Measurements from ENCODE around the gene STX19. TPM values are rescaled to one million over a fixed set of nuclear protein-coding genes. Genes with fewer than 3 reads are reported as not detected.

The STX19 gene
- total RNA-seq, 6 experiments from 2014 or later, result not detected

DNA sequence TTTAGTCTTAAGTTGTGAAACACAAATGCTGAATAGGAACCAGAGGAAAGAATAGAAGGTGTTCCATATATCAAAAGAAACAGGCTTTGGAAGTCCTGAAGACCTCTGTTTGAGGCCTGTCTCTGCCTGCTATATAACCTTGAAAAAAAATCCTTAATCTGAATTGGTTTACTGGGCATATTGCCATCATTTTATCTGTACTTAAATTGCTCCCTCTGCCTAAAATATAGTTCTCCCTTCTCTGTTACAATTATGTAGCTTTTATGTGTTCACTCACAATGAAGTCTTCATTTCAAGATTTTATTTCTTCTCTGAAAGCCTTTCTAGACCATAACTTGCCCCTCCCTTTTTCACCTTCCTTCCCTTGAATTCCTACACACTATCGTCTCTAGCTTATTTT lies 27.2 kb downstream of the STX19 start:
- TF ChIP-seq POLR2A (IDR thresholded peaks at IDR 0.05), result no peak
- TF ChIP-seq, protein P1, sequence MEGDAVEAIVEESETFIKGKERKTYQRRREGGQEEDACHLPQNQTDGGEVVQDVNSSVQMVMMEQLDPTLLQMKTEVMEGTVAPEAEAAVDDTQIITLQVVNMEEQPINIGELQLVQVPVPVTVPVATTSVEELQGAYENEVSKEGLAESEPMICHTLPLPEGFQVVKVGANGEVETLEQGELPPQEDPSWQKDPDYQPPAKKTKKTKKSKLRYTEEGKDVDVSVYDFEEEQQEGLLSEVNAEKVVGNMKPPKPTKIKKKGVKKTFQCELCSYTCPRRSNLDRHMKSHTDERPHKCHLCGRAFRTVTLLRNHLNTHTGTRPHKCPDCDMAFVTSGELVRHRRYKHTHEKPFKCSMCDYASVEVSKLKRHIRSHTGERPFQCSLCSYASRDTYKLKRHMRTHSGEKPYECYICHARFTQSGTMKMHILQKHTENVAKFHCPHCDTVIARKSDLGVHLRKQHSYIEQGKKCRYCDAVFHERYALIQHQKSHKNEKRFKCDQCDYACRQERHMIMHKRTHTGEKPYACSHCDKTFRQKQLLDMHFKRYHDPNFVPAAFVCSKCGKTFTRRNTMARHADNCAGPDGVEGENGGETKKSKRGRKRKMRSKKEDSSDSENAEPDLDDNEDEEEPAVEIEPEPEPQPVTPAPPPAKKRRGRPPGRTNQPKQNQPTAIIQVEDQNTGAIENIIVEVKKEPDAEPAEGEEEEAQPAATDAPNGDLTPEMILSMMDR (IDR thresholded peaks at IDR 0.05), result no peak
- no peaks in the 10 kb centered on the region for H3K36me3 ChIP-seq
- H3K9me3 ChIP-seq, result no peaks in the 10 kb centered on the region
- 67% methylated on average over 1 of the region's 1 CpG for WGBS (ENCODE audit: insufficient coverage, low coverage, low lambda C conversion rate, missing lambda C conversion rate)
- no peak for ATAC-seq
- DNase-seq, result no peak
- intact Hi-C loops (cut with DNase I), result loop anchor here in 1 of 2 donors (10.0 kb wide), 1 partner anchor 64 kb away; the partner anchor contains the start of genes DHFR2 and NSUN3
- H3K27me3 ChIP-seq, result no peaks in the 10 kb centered on the region
- no peak overlapping the region for H3K4me3 ChIP-seq
- no peaks in the 10 kb centered on the region for H3K4me1 ChIP-seq
- H3K27ac ChIP-seq, result no peak overlapping the region

DNA sequence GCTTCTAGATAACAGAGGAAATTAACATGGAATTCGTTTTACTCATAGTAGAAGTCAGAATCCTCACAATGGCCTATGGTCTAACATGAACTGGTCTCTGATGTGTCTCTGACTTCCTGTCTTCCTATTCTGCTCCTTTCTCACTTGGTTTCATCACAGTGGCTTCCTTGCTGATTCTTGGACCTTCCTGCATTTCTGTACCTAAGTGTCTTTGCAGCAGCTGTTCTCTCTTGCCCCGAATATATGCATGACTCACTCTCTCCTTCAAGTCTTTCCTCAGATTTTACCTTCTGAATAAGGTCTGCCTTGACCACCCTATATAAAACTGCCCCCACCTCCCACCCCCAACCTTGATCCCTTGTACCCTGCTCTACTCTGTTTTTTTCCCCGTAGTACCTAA lies 34.3 kb downstream of the STX19 start:
- WGBS (ENCODE audit: insufficient coverage, low coverage, low lambda C conversion rate, missing lambda C conversion rate), result 66% methylated on average over 3 of the region's 3 CpGs
- Histone ChIP-seq H3K27ac (no peak overlapping the region), H3K9me3 (no peaks in the 10 kb centered on the region), H3K36me3 (no peaks in the 10 kb centered on the region), H3K4me3 (no peak overlapping the region), H3K27me3 (no peaks in the 10 kb centered on the region), H3K4me1 (no peaks in the 10 kb centered on the region)
- DNase-seq (no peak), ATAC-seq (no peak)
- no peak for TF ChIP-seq POLR2A (IDR thresholded peaks at IDR 0.05)
- intact Hi-C loops (cut with DNase I), result no loop called here

DNA sequence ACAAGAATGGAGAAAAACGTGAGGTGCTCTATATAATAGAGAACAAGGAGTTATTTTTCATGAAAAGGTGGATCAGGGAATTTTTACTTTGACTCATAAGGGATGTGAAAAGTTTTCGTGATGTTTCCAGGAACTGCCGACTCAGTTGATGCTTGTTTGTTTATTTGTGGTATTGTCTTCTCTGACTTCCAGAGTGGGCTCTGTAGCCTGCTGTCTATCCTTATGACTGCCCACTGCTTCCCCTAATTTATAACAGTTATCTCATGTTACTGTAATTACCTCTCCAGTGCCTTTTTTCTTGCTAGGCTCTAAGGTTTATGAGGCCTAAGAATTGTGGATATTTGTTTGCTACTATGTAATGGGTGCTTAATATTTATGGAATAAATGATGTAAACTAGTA lies 36.2 kb downstream of the STX19 start:
- Histone ChIP-seq H3K4me3 (no peak overlapping the region), H3K9me3 (no peaks in the 10 kb centered on the region), H3K27me3 (no peaks in the 10 kb centered on the region), H3K27ac (no peak overlapping the region), H3K36me3 (no peaks in the 10 kb centered on the region), H3K4me1 (no peaks in the 10 kb centered on the region)
- WGBS (ENCODE audit: insufficient coverage, low coverage, low lambda C conversion rate, missing lambda C conversion rate), result 67% methylated on average over 3 of the region's 3 CpGs
- no peak for TF ChIP-seq POLR2A (IDR thresholded peaks at IDR 0.05)
- TF ChIP-seq, protein P1 (IDR thresholded peaks at IDR 0.05), result no peak
- ATAC-seq, result no peak
- no peak for DNase-seq
- intact Hi-C loops (cut with DNase I), result no loop called here

DNA sequence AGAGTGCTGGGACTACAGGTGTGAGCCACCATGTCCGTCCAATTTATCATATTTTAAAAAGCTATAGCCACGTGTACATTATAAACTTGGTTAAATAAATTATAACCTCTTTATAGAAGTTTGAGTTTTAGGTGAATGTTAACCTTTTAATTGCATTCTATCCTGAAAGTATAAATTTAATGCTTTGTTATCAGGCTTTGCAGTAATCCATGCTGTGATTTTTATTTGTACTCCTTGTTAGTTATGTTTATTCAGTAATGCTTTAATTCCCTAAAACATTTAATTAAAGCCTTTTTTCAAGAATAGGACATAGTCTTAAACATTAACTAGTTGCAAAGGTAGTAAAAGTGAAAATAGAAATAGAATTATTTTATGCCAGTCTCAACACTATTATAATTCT lies 36.8 kb downstream of the STX19 start:
- Histone ChIP-seq H3K27ac (no peak overlapping the region), H3K9me3 (no peaks in the 10 kb centered on the region), H3K4me1 (no peaks in the 10 kb centered on the region), H3K4me3 (no peak overlapping the region), H3K27me3 (no peaks in the 10 kb centered on the region), H3K36me3 (no peaks in the 10 kb centered on the region)
- ATAC-seq (no peak), DNase-seq (no peak)
- WGBS (ENCODE audit: insufficient coverage, low coverage, low lambda C conversion rate, missing lambda C conversion rate), result 72% methylated on average over 2 of the region's 2 CpGs
- TF ChIP-seq POLR2A (IDR thresholded peaks at IDR 0.05), result no peak
- TF ChIP-seq, protein P1 (IDR thresholded peaks at IDR 0.05), result no peak
- intact Hi-C loops (cut with DNase I), result no loop called here

DNA sequence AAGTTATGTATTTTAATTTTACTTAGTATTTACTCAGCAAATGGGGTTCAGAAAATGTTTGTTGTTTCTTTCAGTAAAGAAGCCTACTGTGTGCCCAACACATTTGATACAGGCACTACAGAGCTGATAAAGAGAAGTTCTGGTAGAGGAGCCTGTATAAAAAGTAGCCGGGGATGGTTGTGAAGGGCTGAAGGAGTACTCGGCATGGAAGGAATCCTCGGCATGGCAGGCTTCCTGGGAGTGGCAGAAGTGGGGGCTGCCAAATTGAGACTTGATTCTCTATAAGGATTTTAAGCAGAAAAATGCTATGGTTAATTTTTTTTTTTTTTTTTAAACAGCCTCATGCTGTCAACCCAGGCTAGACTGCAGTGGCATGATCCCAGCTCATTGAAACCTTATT lies 39.2 kb downstream of the STX19 start:
- H3K4me1 ChIP-seq, result no peaks in the 10 kb centered on the region
- DNase-seq (no peak), ATAC-seq (no peak)
- WGBS (ENCODE audit: insufficient coverage, low coverage, low lambda C conversion rate, missing lambda C conversion rate), result 94% methylated on average over 3 of the region's 3 CpGs
- no peak for TF ChIP-seq POLR2A (IDR thresholded peaks at IDR 0.05)
- TF ChIP-seq, protein P1 (IDR thresholded peaks at IDR 0.05), result no peak
- H3K9me3 ChIP-seq, result no peaks in the 10 kb centered on the region
- H3K27ac ChIP-seq, result no peak overlapping the region
- H3K4me3 ChIP-seq, result no peak overlapping the region
- no peaks in the 10 kb centered on the region for H3K36me3 ChIP-seq
- H3K27me3 ChIP-seq, result no peaks in the 10 kb centered on the region
- intact Hi-C loops (cut with DNase I), result no loop called here

Data from right lobe of liver (tissue), 6 donors.